Peyer's patch (tissue), 4 donors: ENCODE data around the gene SSC4D. TPM values are rescaled to one million over a fixed set of nuclear protein-coding genes. Genes with fewer than 3 reads are reported as not detected.

Experiments
- DNase-seq, 3 donors: peaks; one replicate each; pipeline ENCODE4 v3.0.0-alpha.2; 2017 to 2019
- H3K27ac ChIP-seq, 4 donors: fragments of 200-600 bp; sonication (generic); one replicate each; pipeline ENCODE4 v1.5.1; 2016 to 2019
- H3K27me3 ChIP-seq, 2 donors: fragments of 200-600 bp; sonication (generic); one replicate each; pipeline ENCODE4 v1.5.1; 2019
- H3K36me3 ChIP-seq, 3 donors: fragments of 200-600 bp; sonication (generic); one replicate each; pipeline ENCODE4 v1.5.1; 2016 to 2019
- H3K4me1 ChIP-seq, 4 donors: fragments of 200-600 bp; sonication (generic); one replicate each; pipeline ENCODE4 v1.5.1; 2016 to 2019
- H3K4me3 ChIP-seq, 4 donors: fragments of 200-600 bp; sonication (generic); 1 replicate in 3 of 4; 2 replicates in 1 of 4; pipeline ENCODE4 v1.5.1; 2016 to 2019; ENCODE audit warnings: mild to moderate bottlenecking in 1 of 4
- H3K9me3 ChIP-seq, 4 donors: fragments of 200-600 bp; sonication (generic); one replicate each; pipeline ENCODE4 v1.5.1; 2016 to 2019; ENCODE audit warnings: mild to moderate bottlenecking in 1 of 4
- POLR2A ChIP-seq, 2 donors: fragments of 450-650 bp; IDR thresholded peaks; one replicate each; pipeline ENCODE4 v1.5.1; 2017; ENCODE audit warnings: antibody characterized with exemption in 2 of 2, mild to moderate bottlenecking in 2 of 2, moderate library complexity in 2 of 2
- total RNA-seq, 4 donors: library from RNA; depleted of rRNA; stranded (reverse); fragments of >200 nt; gene quantifications; one replicate each; pipeline ENCODE4 v1.1.0, GENCODE V29; 2016
- TF ChIP-seq, protein P1 (sequence below), 6 experiments: fragments of 450-650 bp in 4 of 6; fragments of 200-600 bp in 2 of 6; sonication (generic) in 1 of 6; IDR thresholded peaks; one replicate each; pipeline ENCODE4 v1.5.1; 2017 to 2019; ENCODE audit warnings: antibody characterized with exemption in 6 of 6, mild to moderate bottlenecking in 3 of 6, moderate library complexity in 1 of 6

The SSC4D gene
- total RNA-seq, 4 donors from 2014 or later, result 2.8 TPM; not detected in 3

DNA sequence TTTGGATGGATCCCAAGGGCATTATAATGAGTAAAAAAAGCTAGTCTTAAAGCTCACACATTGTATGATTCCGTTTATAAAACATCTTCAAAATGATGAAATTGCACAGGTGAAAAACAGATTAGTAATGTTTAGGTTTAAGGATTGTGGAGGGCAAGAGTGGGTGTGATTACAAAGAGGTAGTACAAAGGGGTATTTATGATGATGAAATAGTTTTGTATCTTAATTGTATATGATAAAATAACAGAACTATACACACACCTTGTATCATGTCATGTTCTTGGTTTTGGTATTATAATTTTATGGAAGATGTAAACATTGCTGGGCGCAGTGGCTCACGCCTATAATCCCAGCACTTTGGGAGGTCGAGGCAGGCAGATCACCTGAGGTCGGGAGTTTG lies 2.8 kb upstream of the SSC4D start:
- H3K9me3 ChIP-seq, result no peaks in the 10 kb centered on the region
- no peaks in the 10 kb centered on the region for H3K27me3 ChIP-seq
- no peak for DNase-seq
- TF ChIP-seq, protein P1, sequence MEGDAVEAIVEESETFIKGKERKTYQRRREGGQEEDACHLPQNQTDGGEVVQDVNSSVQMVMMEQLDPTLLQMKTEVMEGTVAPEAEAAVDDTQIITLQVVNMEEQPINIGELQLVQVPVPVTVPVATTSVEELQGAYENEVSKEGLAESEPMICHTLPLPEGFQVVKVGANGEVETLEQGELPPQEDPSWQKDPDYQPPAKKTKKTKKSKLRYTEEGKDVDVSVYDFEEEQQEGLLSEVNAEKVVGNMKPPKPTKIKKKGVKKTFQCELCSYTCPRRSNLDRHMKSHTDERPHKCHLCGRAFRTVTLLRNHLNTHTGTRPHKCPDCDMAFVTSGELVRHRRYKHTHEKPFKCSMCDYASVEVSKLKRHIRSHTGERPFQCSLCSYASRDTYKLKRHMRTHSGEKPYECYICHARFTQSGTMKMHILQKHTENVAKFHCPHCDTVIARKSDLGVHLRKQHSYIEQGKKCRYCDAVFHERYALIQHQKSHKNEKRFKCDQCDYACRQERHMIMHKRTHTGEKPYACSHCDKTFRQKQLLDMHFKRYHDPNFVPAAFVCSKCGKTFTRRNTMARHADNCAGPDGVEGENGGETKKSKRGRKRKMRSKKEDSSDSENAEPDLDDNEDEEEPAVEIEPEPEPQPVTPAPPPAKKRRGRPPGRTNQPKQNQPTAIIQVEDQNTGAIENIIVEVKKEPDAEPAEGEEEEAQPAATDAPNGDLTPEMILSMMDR (IDR thresholded peaks at IDR 0.05), result no peak
- TF ChIP-seq POLR2A (IDR thresholded peaks at IDR 0.05), result no peak
- no peak overlapping the region for H3K4me3 ChIP-seq
- H3K27ac ChIP-seq, result no peak overlapping the region
- H3K36me3 ChIP-seq, result no peaks in the 10 kb centered on the region
- no peaks in the 10 kb centered on the region for H3K4me1 ChIP-seq

DNA sequence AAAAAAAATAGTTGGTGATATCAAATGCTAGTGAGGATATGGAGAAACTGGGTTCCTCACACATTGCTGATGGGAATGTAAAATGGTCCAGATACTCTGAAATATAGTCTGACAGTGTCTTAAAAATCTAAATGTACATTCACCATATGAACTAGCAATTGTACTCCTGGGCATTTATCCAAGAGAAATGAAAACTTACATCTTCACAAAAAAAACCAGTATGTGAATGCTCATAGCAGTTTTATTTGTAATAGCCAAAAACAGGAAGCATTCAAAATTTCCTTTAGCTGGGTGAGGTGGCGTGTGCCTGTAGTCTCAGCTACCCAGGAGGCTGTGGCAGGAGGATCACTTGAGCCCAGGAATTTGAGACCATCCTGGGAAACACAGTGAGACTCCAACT lies 2.1 kb upstream of the SSC4D start:
- H3K9me3 ChIP-seq, result no peaks in the 10 kb centered on the region
- no peaks in the 10 kb centered on the region for H3K27me3 ChIP-seq
- no peak for DNase-seq
- no peak for TF ChIP-seq POLR2A (IDR thresholded peaks at IDR 0.05)
- TF ChIP-seq, protein P1 (IDR thresholded peaks at IDR 0.05), result no peak
- H3K4me3 ChIP-seq, result no peak overlapping the region
- H3K4me1 ChIP-seq, result no peaks in the 10 kb centered on the region
- no peak overlapping the region for H3K27ac ChIP-seq
- H3K36me3 ChIP-seq, result no peaks in the 10 kb centered on the region

DNA sequence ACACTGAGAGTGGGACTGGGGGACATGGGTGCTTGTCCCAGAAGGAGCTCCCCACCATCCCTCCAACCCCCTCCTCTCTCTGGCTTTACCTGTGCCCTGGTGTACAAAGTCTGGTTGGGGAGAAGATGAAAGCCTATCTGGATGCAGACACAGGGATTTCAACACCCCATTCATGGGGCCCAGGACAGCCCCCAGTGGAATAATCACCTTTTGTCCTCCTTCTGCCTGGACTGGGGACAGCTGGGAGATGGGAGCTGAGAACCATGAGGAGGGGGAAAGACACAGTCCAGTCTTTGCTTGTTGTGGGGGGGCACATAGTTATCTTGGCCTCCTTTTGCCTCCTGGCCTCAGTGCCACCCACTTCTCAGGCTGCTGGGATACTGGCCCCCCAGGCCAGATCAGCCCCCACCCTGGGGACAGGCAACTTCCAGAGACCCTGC lies 1.4 kb downstream of the SSC4D start:
- no peak for DNase-seq
- H3K27me3 ChIP-seq, result no peaks in the 10 kb centered on the region
- H3K4me3 ChIP-seq, result no peak overlapping the region
- no peak overlapping the region for H3K27ac ChIP-seq
- H3K9me3 ChIP-seq, result no peaks in the 10 kb centered on the region
- no peaks in the 10 kb centered on the region for H3K36me3 ChIP-seq
- peaks cover 0 to 8% (median 0%) of the 10 kb centered on the region in 4 donors for H3K4me1 ChIP-seq
- TF ChIP-seq, protein P1 (IDR thresholded peaks at IDR 0.05), result no peak
- TF ChIP-seq POLR2A (IDR thresholded peaks at IDR 0.05), result no peak

DNA sequence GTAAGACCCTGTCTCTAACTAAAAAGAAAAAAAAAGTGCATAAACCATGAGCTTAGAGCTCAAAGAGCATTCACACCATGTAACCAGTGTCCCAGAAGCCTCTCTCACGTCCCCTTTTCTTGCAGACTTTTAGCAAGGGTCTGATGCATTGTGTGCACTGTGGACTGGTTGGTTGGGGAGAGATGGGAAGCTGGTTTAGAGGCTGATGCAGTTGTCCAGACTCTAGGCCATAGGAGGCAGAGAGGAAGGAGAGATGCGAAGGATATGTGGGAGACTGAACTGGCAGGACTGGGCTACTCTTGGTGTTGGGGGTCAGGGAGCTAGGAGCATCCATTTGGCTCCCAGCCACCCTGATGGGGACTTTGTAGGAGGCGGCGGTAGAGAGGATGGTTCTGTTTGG lies 1.8 kb downstream of the SSC4D start:
- no peak overlapping the region for H3K4me3 ChIP-seq
- no peak overlapping the region for H3K27ac ChIP-seq
- no peaks in the 10 kb centered on the region for H3K27me3 ChIP-seq
- no peak for DNase-seq
- TF ChIP-seq, protein P1 (IDR thresholded peaks at IDR 0.05), result no peak
- no peak for TF ChIP-seq POLR2A (IDR thresholded peaks at IDR 0.05)
- H3K9me3 ChIP-seq, result no peaks in the 10 kb centered on the region
- no peaks in the 10 kb centered on the region for H3K36me3 ChIP-seq
- peaks cover 0 to 8% (median 0%) of the 10 kb centered on the region in 4 donors for H3K4me1 ChIP-seq

DNA sequence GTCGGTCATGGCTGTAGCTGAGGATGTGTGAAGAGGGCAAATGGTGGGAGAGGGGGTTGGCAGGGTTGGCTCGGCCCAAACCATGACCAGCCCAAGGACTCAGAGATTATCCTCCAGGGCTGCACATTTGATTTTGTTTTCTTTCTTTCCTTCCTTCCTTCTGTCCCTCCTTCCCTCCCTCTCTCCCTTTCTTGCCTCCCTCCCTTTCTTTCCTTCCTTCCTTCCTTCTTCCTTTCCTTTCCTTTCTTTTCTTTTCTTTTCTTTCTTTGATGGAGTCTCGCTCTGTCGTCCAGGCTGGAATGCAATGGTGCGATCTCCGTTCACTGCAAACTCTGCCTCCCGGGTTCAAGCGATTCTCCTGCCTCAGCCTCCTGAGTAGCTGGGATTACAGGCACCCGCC lies 3.8 kb downstream of the SSC4D start:
- TF ChIP-seq, protein P1 (IDR thresholded peaks at IDR 0.05), result no peak
- TF ChIP-seq POLR2A (IDR thresholded peaks at IDR 0.05), result no peak
- no peaks in the 10 kb centered on the region for H3K27me3 ChIP-seq
- H3K9me3 ChIP-seq, result no peaks in the 10 kb centered on the region
- no peak overlapping the region for H3K4me3 ChIP-seq
- DNase-seq, result no peak
- no peaks in the 10 kb centered on the region for H3K36me3 ChIP-seq
- H3K4me1 ChIP-seq, result peaks cover 0 to 8% (median 0%) of the 10 kb centered on the region in 4 donors
- H3K27ac ChIP-seq, result no peak overlapping the region
